Stimulated activated naive CD8-positive, alpha-beta T cell treated with anti-CD3 and anti-CD28 coated beads, Interleukin-15, Interleukin-2, amounts not matched to agents 100 U/mL and 50 U/mL, for 24 hours (primary cell): ENCODE data around the gene KCNH8.

Source experiments
- ATAC-seq: fragments of 150-1000 bp; cut with Tn5 transposase; one replicate; pipeline ENCODE4 v1.10.0; 2021
- DNase-seq: peaks from one replicate; pipeline ENCODE4 v3.0.0; 2021

Gene KCNH8

DNA sequence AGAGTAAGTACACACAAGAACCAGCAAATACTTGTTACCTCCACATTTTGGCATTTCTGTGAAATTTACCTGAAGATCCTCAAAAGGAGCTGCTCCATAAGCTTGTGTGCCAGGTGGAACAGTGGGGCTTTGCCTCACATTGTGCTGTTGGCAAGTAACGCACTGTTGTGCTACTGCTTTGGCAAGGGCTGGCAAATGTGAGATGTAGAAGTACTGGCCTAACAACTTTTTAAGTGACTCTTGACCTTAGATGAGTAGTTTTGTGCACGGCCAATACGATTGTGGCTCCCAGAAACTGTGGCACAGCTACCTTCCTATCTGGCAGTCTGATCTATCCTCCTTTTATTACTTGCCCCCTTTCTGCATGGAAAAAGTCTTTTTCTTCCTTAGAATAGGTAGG lies 337.0 kb downstream of the KCNH8 start:
- no peak for ATAC-seq
- no peak for DNase-seq

DNA sequence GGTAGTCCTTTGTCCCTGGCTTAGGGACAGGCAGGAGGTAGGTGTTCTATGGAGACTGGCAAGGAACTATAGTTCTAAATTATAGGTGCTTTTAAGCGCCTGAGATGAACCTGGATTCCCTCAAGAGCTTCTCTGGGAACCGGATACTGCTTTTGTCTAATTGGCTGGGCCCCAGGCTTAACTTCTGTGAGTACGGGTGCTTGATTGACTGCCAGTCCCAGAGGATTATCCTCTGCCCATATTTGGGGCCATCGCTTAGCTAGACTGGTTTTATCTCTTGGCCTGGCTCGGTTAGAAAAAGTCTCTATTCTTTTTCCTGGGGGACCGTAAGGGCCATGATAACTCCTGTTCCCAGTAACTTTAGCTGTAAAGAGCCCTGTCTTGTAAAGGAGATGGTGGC lies 339.1 kb downstream of the KCNH8 start:
- ATAC-seq (no peak), DNase-seq (no peak)

DNA sequence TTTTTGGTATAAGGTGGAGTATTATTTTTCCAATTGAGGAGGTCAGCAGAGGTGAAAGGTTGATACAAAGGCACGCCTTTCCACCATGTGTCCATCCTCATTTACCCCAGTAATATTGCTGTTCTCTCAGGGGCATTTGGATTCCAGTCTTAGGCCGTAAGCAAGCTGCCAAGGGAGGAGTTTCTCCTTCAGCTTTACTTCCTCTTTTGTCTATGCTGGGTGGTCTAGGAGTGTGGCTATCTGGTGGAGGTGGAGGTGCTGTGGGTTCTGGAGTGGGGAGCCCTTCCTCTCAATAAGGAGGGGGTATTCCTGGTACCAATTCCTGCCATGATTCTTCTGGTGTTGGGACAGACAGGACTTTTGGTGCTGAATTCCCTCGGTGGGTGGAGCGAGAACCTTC lies 340.6 kb downstream of the KCNH8 start:
- no peak for ATAC-seq

DNA sequence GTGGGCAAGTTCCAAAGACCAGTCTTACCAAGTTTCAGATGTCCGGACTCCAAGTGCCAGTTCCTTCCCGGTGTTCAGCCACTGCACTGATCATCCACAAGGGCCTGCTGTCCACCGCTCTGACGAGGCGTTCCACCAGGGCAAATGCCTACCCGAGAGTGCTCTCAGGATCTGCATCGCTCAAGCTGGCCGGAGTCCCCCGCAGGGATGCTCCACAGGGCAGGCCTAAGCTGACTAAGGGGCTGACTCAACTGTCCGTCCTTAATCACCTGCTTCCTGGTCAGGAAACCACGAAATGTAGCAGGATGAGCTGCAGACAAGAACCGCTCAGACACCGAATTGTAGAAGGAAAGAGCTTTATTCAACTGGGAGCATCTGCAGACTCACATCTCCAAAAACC lies 341.6 kb downstream of the KCNH8 start:
- DNase-seq (no peak), ATAC-seq (no peak)

More for the DNA sequence above, 340.6 kb downstream of the KCNH8 start:
- DNase-seq, result no peak

DNA sequence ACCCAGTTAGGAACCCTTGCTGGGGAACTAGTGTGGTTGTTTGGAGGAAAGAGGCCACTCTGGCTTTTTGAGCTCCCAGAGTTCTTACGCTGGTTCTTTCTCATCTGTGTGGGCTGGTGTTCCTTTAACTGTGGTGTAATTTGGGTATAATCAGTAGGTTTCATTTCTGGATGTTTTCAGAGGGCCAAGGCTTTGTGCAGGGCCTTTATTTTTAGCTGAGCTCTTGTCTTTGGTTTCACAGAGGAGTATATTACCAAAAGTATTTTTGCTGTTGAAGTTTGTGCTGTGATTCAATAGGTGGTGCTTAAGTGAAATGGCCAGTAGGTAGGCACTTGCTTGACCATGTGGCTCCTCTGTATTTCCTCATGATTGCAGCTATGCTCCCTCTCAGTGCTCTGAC lies 357.9 kb downstream of the KCNH8 start:
- no peak for DNase-seq
- ATAC-seq, result no peak

DNA sequence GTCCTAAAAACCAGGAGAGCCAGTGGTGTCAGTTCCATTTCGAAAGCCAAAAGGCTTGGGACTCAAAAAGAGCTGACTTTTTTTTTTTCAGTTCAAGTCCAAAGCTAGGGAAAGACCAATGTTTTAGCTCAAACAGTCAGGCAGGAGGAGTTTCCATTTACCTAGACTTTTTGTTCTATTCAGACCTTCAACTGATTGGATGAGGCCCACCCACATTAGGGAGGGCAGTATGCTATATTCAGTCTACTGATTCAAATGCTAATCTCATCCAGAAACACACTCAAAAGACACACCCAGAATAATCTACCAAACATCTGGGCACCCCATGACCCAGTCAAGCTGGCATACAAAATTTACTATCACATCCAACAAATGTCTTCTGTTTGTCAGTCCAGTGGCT lies 374.0 kb downstream of the KCNH8 start:
- DNase-seq (no peak), ATAC-seq (no peak)

DNA sequence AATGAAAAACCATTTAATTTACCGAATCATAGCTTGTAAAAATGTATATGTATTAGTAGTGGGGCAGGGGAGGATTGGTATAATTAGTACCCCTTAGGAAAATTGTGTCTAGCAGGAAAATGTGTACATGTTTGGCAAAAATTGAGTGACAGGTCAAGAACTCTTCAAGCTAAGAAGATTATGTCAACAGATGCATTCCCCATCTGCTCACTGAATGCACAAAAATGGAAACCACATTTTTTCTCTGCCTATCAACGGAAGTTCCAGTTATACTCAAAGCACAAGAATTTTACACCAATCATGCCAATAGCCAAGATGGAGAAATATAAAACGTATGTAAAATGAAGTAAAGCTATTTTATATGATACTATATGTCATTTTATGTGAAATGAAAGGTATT lies 377.8 kb downstream of the KCNH8 start:
- no peak for DNase-seq
- no peak for ATAC-seq

DNA sequence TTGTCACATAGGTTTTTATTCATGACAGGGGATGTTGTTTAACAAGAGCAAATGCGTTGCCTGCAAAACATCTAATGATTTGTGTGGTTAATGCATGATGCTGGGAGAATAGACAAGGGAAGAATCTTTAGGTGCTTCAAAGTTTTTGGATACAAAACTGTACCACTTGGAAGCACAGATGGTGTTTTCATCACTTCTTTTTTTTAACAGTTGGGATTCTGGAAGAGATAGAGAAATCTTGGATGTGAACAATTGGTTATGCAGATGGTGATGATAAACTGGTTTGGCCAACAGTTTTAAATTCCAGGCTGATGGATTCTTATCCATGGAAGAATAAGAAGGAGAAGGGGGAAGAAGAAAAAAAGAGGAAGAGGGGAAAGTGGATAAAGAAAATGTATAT lies 379.4 kb downstream of the KCNH8 start:
- ATAC-seq (no peak), DNase-seq (no peak)

DNA sequence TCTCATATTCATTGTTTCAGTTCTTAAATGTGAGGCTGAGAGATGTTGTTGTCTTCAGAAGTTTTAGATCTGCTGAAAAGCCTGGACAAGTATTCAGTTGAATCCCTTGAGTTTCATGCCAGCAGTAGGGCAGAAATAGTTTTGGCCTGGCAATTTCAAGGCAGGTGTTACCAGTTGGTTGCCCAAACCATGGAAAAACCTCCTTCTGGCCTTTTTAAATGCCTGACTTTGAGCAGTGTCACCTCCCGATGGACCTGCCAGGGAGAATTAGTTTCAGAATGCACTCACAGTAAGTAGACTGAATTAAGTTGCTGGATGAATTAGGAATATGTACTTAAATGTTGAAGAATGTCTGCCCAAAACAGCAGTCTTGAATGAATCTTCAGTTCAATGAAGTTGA lies 383.1 kb downstream of the KCNH8 start:
- DNase-seq (no peak), ATAC-seq (no peak)

DNA sequence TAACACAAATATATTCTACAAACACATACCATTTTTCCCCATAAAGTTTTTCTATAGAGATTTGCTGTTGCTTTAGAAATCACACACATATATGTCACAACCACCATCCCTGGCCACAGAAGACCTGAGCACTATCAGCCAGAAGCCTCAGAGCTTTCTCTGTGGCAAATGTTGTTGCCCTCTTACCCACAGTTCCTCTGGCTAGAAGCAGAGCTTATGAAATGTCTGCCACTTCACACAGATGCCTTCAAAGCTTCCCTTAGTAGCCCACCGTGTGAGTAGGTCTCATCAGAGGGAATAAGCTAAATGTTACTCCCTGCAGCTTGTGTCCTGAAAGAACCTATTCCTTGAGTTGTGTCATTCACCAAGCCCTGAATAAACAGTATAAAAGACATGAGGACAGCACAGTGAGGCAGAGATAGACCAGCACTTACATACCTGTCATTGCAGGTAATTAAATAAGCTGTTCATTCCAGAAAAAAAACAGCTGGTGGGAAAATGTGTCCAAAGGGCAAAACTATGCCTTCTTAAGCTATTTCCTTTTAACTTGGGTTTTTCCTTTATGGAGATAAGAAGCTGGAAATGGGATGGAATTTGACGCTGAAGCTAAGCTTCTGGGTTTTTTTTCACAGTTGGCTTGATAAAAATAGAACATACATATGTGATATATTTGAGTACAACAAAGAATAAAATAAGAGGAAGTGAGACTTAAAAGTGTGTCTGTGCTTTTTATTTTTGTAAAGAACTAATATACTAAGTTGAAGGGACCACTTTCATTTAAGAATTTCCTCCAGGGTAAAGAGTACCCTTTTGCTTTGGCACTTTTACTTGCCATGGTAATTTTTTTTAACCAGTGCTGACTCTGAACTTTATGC lies 391.4 kb downstream of the KCNH8 start:
- DNase-seq, result no peak
- ATAC-seq, result no peak

DNA sequence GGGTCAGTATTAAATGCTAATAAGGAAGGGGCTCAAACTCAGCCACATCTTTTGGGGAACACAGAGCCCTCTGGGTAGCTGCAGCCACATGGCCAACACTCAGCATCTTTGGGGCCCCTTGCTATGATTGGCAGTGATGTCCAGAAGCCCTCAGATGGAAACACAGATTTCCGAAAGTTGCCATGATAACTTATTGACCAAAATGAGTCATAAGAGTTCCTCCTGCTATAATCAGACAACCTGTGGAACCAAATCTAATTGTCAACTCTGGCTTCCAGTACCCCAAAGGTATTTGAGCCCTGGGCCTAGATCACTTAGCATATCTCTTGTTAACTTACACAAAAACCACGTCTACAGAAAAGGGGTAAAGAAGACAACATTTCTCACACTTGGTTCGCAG lies 392.2 kb downstream of the KCNH8 start:
- ATAC-seq, result no peak
- DNase-seq, result no peak

DNA sequence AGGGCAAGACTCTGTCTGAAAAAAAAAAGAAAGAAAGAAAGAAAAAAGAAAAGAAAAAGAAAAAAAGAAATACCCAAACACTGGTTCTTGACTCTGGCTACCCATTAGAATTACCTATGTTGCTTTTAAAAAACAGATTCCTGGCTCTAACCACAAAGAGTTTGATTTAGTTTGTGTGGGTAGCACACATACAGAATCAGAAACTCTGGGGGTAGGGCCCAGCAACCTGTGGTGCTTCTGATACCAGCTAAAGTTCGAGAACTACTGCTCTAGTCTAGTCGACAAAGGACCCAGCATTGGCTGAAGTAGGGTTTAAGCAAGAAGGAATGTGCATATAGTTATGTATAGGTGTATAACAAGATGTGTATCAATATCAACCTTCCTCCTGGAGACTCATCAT lies 393.0 kb downstream of the KCNH8 start:
- no peak for ATAC-seq

DNA sequence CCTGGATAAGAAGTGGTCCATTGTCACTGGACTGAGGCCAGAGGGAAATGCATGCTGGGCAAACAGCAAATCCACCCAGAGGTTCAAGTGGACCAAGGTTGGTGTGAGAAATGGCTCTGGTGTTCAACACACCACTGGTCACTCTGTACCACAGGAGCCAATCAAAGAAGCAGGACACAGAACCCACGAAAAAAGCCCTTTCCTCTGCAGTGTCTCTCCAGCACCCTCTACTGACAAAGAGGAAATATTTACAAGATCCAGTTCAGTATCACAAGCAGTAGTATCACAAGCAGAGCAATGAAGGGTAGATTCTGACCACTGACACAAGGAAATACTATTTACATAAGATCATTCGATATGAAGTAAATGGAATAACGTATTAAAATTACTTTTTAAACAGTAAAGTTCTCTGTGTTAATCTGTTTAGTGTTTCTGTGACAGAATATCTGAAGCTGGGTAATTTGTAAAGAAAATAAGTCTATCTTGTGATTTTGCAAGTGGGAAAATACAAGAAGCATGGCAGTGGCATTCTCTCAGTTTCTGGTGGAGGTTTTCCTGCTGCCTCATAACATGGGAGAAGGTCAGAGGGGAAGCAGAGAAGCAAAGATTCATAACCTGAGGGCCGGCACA lies 395.0 kb downstream of the KCNH8 start:
- DNase-seq (no peak), ATAC-seq (no peak)

More for the DNA sequence above, 393.0 kb downstream of the KCNH8 start:
- DNase-seq, result no peak

DNA sequence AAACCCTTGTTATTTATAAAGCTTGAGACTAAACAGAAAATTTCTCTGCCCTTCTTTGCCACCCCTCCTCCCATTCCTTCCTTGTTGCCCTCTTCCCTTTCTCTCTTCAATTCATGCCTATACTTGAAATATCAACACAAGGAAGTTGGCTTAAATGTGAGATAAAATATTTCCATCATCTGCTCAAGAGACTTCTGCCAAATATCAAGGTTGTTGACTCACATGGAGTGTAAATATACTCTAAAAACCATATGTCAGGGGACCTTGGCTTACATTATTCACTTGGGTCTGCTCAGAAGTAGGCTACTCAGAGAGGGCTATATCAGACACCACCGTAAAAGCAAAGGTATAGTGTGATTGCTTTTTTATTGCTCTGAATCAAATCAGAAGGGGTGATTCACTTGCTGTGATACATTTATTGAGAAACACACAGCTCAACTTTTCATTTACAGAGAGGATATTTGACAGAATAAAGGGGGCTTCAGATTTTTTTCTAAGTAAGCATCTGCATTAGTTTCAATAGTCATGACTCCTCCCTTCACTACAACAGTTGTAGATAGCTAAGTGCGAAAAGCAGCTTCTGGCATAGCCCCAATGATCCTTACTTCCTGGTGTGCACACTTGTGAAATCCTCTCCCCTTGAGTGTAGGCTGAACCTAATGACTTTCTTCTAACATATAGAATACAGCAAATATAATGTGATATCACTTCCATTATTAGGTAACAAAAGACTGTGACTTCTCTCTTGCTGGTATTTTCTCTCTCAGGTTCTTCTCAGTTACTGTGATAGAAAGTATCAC lies 399.6 kb downstream of the KCNH8 start:
- DNase-seq (no peak), ATAC-seq (no peak)

DNA sequence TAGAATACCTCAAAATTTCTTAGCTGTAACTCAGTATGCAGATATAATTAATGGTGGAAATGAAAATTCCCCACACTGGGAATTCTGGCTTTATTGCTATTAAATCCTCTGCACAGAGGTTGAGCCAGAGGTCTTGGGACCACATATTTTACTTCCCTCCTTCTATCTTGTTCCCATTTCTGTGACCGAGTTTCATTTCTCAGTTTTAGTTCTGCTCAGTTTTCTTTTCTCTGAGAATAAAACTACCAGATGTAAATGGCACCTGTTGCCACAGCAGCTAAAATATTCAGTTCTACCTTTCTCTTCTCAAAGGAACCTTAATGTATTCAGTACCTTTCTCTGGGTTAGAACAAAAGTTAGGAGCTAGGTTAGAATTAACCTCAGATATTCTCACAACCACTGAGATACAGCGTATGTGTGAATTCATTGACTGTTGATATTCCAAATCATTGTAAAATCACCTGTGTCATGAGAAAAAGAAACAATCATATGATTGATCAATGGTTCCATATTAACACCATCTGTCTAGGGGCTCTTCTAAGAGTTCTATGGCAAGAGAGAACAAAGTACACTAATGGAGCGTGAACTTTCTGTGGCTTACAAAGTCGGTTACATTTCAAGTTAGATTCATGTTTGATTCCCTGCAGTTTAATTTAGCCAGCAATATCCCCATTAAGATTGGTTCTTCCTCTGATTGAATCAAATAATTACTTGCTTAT lies 411.6 kb downstream of the KCNH8 start:
- no peak for DNase-seq
- no peak for ATAC-seq

DNA sequence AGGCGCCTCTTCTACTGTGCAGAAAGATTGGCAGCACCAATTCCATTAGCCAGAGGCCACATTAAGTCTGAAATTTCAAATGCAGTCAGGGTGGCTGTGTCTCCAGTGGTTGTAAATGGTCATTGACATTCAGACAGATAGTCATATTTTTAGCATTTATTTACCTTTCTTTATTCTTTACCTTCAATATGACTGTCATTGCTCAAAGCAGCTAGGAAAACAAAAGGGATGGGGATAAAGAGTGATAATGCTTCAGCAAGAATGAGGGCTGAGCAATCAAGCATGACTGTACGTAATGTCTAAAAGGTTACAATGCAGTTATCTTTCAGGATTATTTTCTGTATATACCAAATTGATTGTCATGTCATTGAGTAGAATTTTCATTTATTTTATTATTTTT lies 425.3 kb downstream of the KCNH8 start:
- no peak for ATAC-seq
- DNase-seq, result no peak

DNA sequence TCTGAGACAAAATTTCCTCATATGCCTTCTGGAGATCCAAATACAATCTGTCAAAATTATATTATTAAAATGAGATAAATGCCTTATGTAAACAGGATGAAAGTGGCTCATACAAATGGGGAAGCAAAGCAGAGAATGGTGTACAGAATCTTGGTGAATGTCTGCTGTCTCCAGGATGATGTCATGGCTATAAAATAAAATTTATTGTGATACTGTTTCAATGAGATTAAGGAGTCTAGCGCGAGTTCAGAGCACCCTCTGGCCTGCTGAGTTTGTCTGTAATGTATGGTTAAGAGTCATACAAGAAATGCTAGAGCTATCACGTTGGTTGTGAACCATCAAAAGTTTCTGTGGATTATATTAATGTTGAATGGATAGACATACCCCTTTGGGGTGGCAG lies 426.0 kb downstream of the KCNH8 start:
- DNase-seq, result no peak
- no peak for ATAC-seq

DNA sequence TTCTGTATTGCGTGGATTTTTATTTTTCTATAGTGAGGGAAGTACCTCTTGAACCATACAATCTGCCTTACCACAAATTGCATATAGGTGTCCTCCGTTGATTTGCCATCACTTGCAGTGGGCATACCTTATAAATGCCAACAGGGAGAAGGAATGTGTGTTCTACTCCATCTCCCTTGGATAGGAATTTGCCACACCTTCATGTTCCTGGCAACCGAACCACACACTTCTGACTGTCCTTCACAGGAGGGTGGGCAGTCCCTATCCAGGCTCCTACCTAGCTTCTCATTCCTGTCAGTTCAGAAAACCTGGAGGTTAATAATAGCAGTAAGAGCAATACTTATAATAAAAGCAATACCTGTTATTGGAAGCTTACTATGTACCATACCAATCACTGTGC lies 428.0 kb downstream of the KCNH8 start:
- ATAC-seq (no peak), DNase-seq (no peak)
